T-helper 17 cell (primary cell): ENCODE measurements around the gene ARHGDIG. TPM values are rescaled to one million over a fixed set of nuclear protein-coding genes. Genes with fewer than 3 reads are reported as not detected.

ENCODE experiments used
- ATAC-seq: fragments of 150-1000 bp; cut with Tn5 transposase; 2 replicates; pipeline ENCODE4 v1.10.0; 2021; ENCODE audit warnings: mild to moderate bottlenecking, moderate library complexity
- DNase-seq, 3 donors: peaks; one replicate each; pipeline versions ENCODE4 v3.0.0 to v3.0.0-alpha.2; 2020 to 2021
- H3K9me3 ChIP-seq: one replicate; pipeline ENCODE4 v1.7.0; 2013; ENCODE audit warnings: low read length, mild to moderate bottlenecking; ENCODE audit not compliant: control insufficient read depth, poor library complexity, severe bottlenecking
- H3K27ac Mint-ChIP-seq: one replicate; pipeline ENCODE4 v1.8.0; 2022; ENCODE audit warnings: mild to moderate bottlenecking, moderate library complexity, mixed read lengths
- H3K27me3 Mint-ChIP-seq: one replicate; pipeline ENCODE4 v1.8.0; 2022; ENCODE audit warnings: mixed read lengths
- H3K36me3 Mint-ChIP-seq: one replicate; pipeline ENCODE4 v1.8.0; 2022; ENCODE audit warnings: low read depth, mixed read lengths
- H3K4me1 Mint-ChIP-seq: one replicate; pipeline ENCODE4 v1.8.0; 2022; ENCODE audit warnings: mild to moderate bottlenecking, mixed read lengths
- H3K4me3 Mint-ChIP-seq: one replicate; pipeline ENCODE4 v1.8.0; 2022; ENCODE audit warnings: mild to moderate bottlenecking, moderate library complexity, mixed read lengths
- total RNA-seq, 4 donors: library from RNA in 2 of 4; stranded (reverse) in 2 of 4; gene quantifications; one replicate each; pipeline ENCODE4 v1.2.3 and lab custom pipeline; 2022 to 2026

ARHGDIG gene
- total RNA-seq, result not detected
- total RNA-seq (lab: John Stamatoyannopoulos, UW), result 0 to 0.08 reads per million in 2 donors

GRCh38 chr16:280552-280951, at the start of gene ARHGDIG:
Gene ARHGDIG, plus strand, starts transcription at chr16:280591. Its CDS starts 90 bp downstream, at chr16:280681.
- no peak within 1 kb of the TSS for H3K27ac Mint-ChIP-seq
- ATAC-seq (no peak), DNase-seq (no peak)
- no peaks in the 10 kb centered on the region for H3K36me3 Mint-ChIP-seq
- peaks cover 7% of the 10 kb centered on the region for H3K27me3 Mint-ChIP-seq
- peaks cover 5% of the 10 kb centered on the region for H3K4me1 Mint-ChIP-seq
- H3K4me3 Mint-ChIP-seq, result peak within 1 kb of the TSS; percentile 47
- H3K9me3 ChIP-seq, result no peaks in the 10 kb centered on the region

- ATAC-seq (no peak), DNase-seq (no peak)
- Mint-ChIP-seq H3K4me3 (no peak overlapping the region), H3K27ac (no peak overlapping the region), H3K27me3 (no peaks in the 10 kb centered on the region), H3K36me3 (no peaks in the 10 kb centered on the region), H3K4me1 (peaks cover 27% of the 10 kb centered on the region)
- no peaks in the 10 kb centered on the region for H3K9me3 ChIP-seq
These were observed 49.4 kb upstream of the ARHGDIG start for GRCh38 chr16:230949-231348.

- H3K4me3 Mint-ChIP-seq, result peak within 1 kb of the TSS; percentile 94
- H3K36me3 Mint-ChIP-seq, result no peaks in the 10 kb centered on the region
- peak; percentile 93 to 98 (median 94) for DNase-seq
- H3K9me3 ChIP-seq, result no peaks in the 10 kb centered on the region
- H3K27me3 Mint-ChIP-seq, result no peaks in the 10 kb centered on the region
- peak within 1 kb of the TSS; percentile 99 for H3K27ac Mint-ChIP-seq
- ATAC-seq, result peak; percentile 90
- peaks cover 13% of the 10 kb centered on the region for H3K4me1 Mint-ChIP-seq
These were observed 45.7 kb upstream of the ARHGDIG start, which contains the start of gene FAM234A for GRCh38 chr16:234468-235305. Gene FAM234A, plus strand, starts transcription at chr16:234821. Its CDS starts 19,593 bp downstream, at chr16:254414.

GRCh38 chr16:239948-240277, 40.5 kb upstream of the ARHGDIG start:
- no peak for ATAC-seq
- no peaks in the 10 kb centered on the region for H3K9me3 ChIP-seq
- Mint-ChIP-seq H3K27me3 (no peaks in the 10 kb centered on the region), H3K4me3 (no peak overlapping the region), H3K27ac (peak overlapping the region; percentile 11), H3K36me3 (no peaks in the 10 kb centered on the region), H3K4me1 (peaks cover 7% of the 10 kb centered on the region)
- no peak for DNase-seq

GRCh38 chr16:240559-240958, 39.8 kb upstream of the ARHGDIG start:
- no peaks in the 10 kb centered on the region for H3K9me3 ChIP-seq
- ATAC-seq (no peak), DNase-seq (no peak)
- Mint-ChIP-seq H3K27ac (no peak overlapping the region), H3K4me1 (peaks cover 3% of the 10 kb centered on the region), H3K36me3 (no peaks in the 10 kb centered on the region), H3K27me3 (no peaks in the 10 kb centered on the region), H3K4me3 (no peak overlapping the region)

- Mint-ChIP-seq H3K4me1 (peaks cover 2% of the 10 kb centered on the region), H3K36me3 (no peaks in the 10 kb centered on the region), H3K27ac (peak overlapping the region; percentile 27), H3K4me3 (no peak overlapping the region), H3K27me3 (no peaks in the 10 kb centered on the region)
- DNase-seq (no peak), ATAC-seq (no peak)
- H3K9me3 ChIP-seq, result no peaks in the 10 kb centered on the region
These were observed 38.1 kb upstream of the ARHGDIG start for GRCh38 chr16:242281-242680.

GRCh38 chr16:243348-243747, 37.0 kb upstream of the ARHGDIG start:
- no peaks in the 10 kb centered on the region for H3K9me3 ChIP-seq
- ATAC-seq (no peak), DNase-seq (no peak)
- Mint-ChIP-seq H3K27me3 (no peaks in the 10 kb centered on the region), H3K4me3 (no peak overlapping the region), H3K27ac (peak overlapping the region; percentile 27), H3K4me1 (peaks cover 2% of the 10 kb centered on the region), H3K36me3 (no peaks in the 10 kb centered on the region)

- no peaks in the 10 kb centered on the region for H3K36me3 Mint-ChIP-seq
- DNase-seq (no peak), ATAC-seq (no peak)
- no peaks in the 10 kb centered on the region for H3K9me3 ChIP-seq
- peaks cover 2% of the 10 kb centered on the region for H3K4me1 Mint-ChIP-seq
- H3K27ac Mint-ChIP-seq, result no peak overlapping the region
- no peaks in the 10 kb centered on the region for H3K27me3 Mint-ChIP-seq
- no peak overlapping the region for H3K4me3 Mint-ChIP-seq
These were observed 35.3 kb upstream of the ARHGDIG start for GRCh38 chr16:245105-245504.

- Mint-ChIP-seq H3K4me3 (no peak overlapping the region), H3K36me3 (no peaks in the 10 kb centered on the region), H3K4me1 (peaks cover 2% of the 10 kb centered on the region), H3K27me3 (no peaks in the 10 kb centered on the region), H3K27ac (no peak overlapping the region)
- DNase-seq, result no peak
- H3K9me3 ChIP-seq, result no peaks in the 10 kb centered on the region
- ATAC-seq, result no peak
These were observed 33.4 kb upstream of the ARHGDIG start for GRCh38 chr16:247027-247426.

GRCh38 chr16:249431-249830, 31.0 kb upstream of the ARHGDIG start:
- H3K27ac Mint-ChIP-seq, result no peak overlapping the region
- H3K4me3 Mint-ChIP-seq, result no peak overlapping the region
- no peaks in the 10 kb centered on the region for H3K9me3 ChIP-seq
- DNase-seq (no peak), ATAC-seq (no peak)
- H3K27me3 Mint-ChIP-seq, result no peaks in the 10 kb centered on the region
- H3K36me3 Mint-ChIP-seq, result no peaks in the 10 kb centered on the region
- peaks cover 14% of the 10 kb centered on the region for H3K4me1 Mint-ChIP-seq

- no peaks in the 10 kb centered on the region for H3K9me3 ChIP-seq
- ATAC-seq, result peak; percentile 78
- no peak for DNase-seq
- H3K4me1 Mint-ChIP-seq, result peaks cover 14% of the 10 kb centered on the region
- H3K27me3 Mint-ChIP-seq, result no peaks in the 10 kb centered on the region
- peak overlapping the region; percentile 94 for H3K27ac Mint-ChIP-seq
- H3K4me3 Mint-ChIP-seq, result peak overlapping the region; percentile 91
- H3K36me3 Mint-ChIP-seq, result no peaks in the 10 kb centered on the region
These were observed 27.7 kb upstream of the ARHGDIG start for GRCh38 chr16:252366-253337.

- peaks cover 14% of the 10 kb centered on the region for H3K4me1 Mint-ChIP-seq
- H3K27ac Mint-ChIP-seq, result no peak overlapping the region
- H3K4me3 Mint-ChIP-seq, result no peak overlapping the region
- DNase-seq, result no peak
- H3K36me3 Mint-ChIP-seq, result no peaks in the 10 kb centered on the region
- H3K9me3 ChIP-seq, result no peaks in the 10 kb centered on the region
- H3K27me3 Mint-ChIP-seq, result no peaks in the 10 kb centered on the region
- no peak for ATAC-seq
These were observed 26.6 kb upstream of the ARHGDIG start for GRCh38 chr16:253833-254232.

- Mint-ChIP-seq H3K27me3 (no peaks in the 10 kb centered on the region), H3K4me3 (no peak overlapping the region), H3K36me3 (no peaks in the 10 kb centered on the region), H3K27ac (no peak overlapping the region), H3K4me1 (peaks cover 14% of the 10 kb centered on the region)
- DNase-seq (no peak), ATAC-seq (no peak)
- no peaks in the 10 kb centered on the region for H3K9me3 ChIP-seq
These were observed 25.9 kb upstream of the ARHGDIG start for GRCh38 chr16:254461-254860.
